GM12878 (cell line): ENCODE measurements around the gene BZW2.

ENCODE experiments used
- CBX5 ChIP-seq: sonication (generic); IDR thresholded peaks from 2 replicates; pipeline ENCODE4 v1.6.1; 2016; ENCODE audit warnings: low read depth, moderate library complexity, mild to moderate bottlenecking, inconsistent platforms
- CTCF ChIP-seq, 3 experiments: IDR thresholded peaks in 2 of 3; conservative IDR thresholded peaks in 1 of 3; 2 replicates each; pipeline ENCODE4 v1.5.1; 2011; ENCODE audit warnings: low read depth in 3 of 3, low read length in 3 of 3, mild to moderate bottlenecking in 3 of 3, control low read depth in 2 of 3, moderate library complexity in 2 of 3, inconsistent platforms in 1 of 3, mixed read lengths in 1 of 3; ENCODE audit not compliant: control insufficient read depth in 2 of 3, insufficient read depth in 1 of 3; ENCODE audit errors: extremely low read depth in 1 of 3
- EP300 ChIP-seq, 2 experiments: fragments of 150-350 bp in 1 of 2; IDR thresholded peaks; 2 replicates each; pipeline ENCODE4 v1.6.1; 2011 to 2012; ENCODE audit warnings: low read depth in 2 of 2, low read length in 2 of 2, borderline replicate concordance in 1 of 2, improper control_type of control experiment in 1 of 2, inconsistent platforms in 1 of 2; ENCODE audit not compliant: control insufficient read depth in 1 of 2
- EZH2 ChIP-seq: IDR thresholded peaks from 2 replicates; pipeline ENCODE4 v1.6.1; 2012; ENCODE audit warnings: low read depth, mild to moderate bottlenecking, control low read depth, inconsistent platforms, low read length, borderline replicate concordance; ENCODE audit not compliant: control insufficient read depth
- IKZF2 ChIP-seq, 2 experiments: fragments of 450-650 bp; IDR thresholded peaks; 2 replicates each; pipeline ENCODE4 v1.6.1; 2017; ENCODE audit warnings: mild to moderate bottlenecking in 2 of 2, moderate library complexity in 2 of 2
- MAX ChIP-seq: IDR thresholded peaks from 2 replicates; pipeline ENCODE4 v1.6.1; 2012; ENCODE audit warnings: low read depth, low read length, improper control_type of control experiment
- MXI1 ChIP-seq: fragments of 150-350 bp; IDR thresholded peaks from 2 replicates; pipeline ENCODE4 v1.6.1; 2011; ENCODE audit warnings: low read depth, mild to moderate bottlenecking, inconsistent platforms, low read length, improper control_type of control experiment
- POLR2AphosphoS5 ChIP-seq: IDR thresholded peaks from 2 replicates; pipeline ENCODE4 v1.6.1; 2011; ENCODE audit warnings: mild to moderate bottlenecking, low read length, inconsistent platforms
- TCF12 ChIP-seq: IDR thresholded peaks from 2 replicates; pipeline ENCODE4 v1.6.1; 2011; ENCODE audit warnings: low read depth, mild to moderate bottlenecking, low read length
- ZZZ3 ChIP-seq: IDR thresholded peaks from 2 replicates; pipeline ENCODE4 v1.6.1; 2011; ENCODE audit warnings: low read depth; ENCODE audit not compliant: control insufficient read depth, insufficient read length
- TF ChIP-seq, protein P1 (sequence below): IDR thresholded peaks from 2 replicates; pipeline ENCODE4 v1.6.1; 2011; ENCODE audit warnings: borderline replicate concordance, low read depth, mild to moderate bottlenecking, moderate library complexity, mixed read lengths, low read length; ENCODE audit not compliant: insufficient read depth; ENCODE audit errors: extremely low read length

GRCh38 chr7:16609842-16610450 lies 36.0 kb upstream of the BZW2 start:
- TF ChIP-seq TCF12 (no peak), CTCF (IDR thresholded peaks at IDR 0.05 in 2 of 3, conservative IDR thresholded peaks at IDR 0.05 in 1 of 3; ENCODE audit: control insufficient read depth in 2 of 3, extremely low read depth in 1 of 3, insufficient read depth in 1 of 3, low read depth in 3 of 3, low read length in 3 of 3) (no peak), MAX (no peak), IKZF2 (IDR thresholded peaks at IDR 0.05) (no peak), ZZZ3 (no peak), EP300 (IDR thresholded peaks at IDR 0.05; ENCODE audit: borderline replicate concordance in 1 of 2, control insufficient read depth in 1 of 2, low read depth in 2 of 2, low read length in 2 of 2) (no peak), EZH2 (no peak), CBX5 (no peak), POLR2AphosphoS5 (no peak), MXI1 (no peak)
- TF ChIP-seq, protein P1, sequence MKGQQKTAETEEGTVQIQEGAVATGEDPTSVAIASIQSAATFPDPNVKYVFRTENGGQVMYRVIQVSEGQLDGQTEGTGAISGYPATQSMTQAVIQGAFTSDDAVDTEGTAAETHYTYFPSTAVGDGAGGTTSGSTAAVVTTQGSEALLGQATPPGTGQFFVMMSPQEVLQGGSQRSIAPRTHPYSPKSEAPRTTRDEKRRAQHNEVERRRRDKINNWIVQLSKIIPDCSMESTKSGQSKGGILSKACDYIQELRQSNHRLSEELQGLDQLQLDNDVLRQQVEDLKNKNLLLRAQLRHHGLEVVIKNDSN: no peak
